Left hindlimb (tissue), 1 donor: ENCODE measurements around the gene PKP3.
"Not testable (repeated sequence)": the region's sequence is repeated elsewhere in the genome, so short reads cannot be mapped to it uniquely, and the experiment has no call there.

Experiments
- DNase-seq: peaks from one replicate; pipeline ENCODE4 v3.0.0-alpha.2; 2018

The PKP3 gene

DNA sequence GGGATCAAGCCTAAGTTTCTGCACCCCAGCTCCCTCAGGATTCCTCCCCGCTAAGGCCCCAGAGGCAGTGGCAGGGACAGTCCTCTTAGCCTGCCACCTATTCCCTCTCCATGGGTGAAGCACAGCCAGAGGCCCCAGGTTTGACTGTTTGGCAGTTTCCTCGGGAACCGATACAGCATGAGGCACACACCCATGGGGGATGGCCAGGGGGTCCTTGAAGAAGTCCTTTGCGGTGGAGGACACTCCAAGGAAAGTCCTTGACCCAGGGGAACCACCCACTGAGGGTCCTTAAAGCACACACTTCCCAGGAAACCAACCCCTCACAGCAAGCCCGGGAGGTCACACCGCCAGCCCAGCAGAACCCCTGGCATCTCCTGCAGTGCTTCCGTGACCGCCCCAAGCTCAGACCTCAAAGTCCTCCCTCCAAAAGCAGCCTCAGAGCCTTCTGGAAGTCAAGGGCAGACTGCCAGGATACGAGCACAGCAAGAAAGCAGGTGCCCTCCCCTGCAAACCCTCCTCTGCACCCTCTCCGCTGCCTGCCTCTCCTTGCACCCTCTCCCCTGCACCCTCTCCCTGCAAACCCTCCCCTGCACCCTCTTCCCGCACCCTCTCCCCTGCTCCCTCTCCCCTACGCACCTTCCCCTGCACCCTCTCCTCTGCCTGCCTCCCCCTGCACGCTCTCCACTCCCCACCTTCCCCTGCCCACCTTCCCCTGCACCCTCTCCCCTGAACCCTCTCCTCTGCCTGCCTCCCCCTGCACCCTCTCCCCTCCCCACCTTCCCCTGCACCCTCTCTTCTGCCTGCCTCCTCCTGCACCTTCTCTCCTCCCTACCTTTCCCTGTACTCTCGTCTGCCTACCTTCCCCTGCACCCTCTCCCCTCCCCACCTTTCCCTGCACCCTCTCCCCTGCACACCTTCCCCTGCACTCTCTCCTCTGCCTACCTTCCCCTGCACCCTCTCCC, 19.4 kb downstream of the PKP3 start:
- no peak for DNase-seq

DNA sequence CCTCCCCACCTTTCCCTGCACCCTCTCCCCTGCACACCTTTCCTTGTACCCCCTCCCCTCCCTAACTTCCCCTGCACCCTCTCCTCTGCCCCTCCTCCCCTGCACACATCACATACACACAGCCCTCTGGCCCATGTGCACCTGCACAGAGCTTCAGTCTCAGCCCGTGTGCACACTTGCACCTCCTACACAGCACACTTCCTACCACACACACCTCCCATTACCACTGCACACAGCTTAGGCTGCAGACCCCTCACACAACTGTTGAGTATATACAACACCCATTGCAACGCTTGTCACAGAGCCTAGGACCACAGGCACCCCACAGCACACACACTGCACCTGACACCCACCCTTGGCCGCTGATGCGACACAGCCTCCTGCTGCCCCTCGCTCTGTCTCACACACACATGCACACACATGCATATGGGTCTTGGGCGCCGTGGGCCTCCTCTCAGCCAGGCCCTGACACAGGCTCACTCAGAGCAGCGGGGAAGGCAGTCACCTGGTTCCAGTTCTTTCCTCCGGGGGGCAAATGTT, 20.4 kb downstream of the PKP3 start:
- no peak for DNase-seq

DNA sequence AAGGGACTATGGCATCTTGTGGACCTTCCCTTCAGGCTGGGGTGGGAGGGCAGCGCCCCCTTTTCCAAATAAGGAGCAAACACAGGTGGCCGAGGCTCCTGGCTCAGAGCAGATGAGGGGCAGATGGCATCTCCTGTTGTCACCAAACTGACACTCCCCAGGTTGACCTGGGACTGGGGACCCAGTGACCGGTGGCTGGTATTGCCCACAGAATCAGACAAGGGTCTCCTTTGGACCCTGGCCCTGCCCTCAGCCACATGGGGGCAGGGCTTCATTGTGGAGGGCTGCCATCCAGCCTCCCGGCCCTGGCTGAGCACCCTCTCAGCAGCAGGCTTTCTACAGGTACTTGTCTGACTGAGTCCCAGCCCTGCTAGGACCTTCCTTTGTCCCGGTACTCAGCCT, 21.6 kb downstream of the PKP3 start:
- DNase-seq = no peak

DNA sequence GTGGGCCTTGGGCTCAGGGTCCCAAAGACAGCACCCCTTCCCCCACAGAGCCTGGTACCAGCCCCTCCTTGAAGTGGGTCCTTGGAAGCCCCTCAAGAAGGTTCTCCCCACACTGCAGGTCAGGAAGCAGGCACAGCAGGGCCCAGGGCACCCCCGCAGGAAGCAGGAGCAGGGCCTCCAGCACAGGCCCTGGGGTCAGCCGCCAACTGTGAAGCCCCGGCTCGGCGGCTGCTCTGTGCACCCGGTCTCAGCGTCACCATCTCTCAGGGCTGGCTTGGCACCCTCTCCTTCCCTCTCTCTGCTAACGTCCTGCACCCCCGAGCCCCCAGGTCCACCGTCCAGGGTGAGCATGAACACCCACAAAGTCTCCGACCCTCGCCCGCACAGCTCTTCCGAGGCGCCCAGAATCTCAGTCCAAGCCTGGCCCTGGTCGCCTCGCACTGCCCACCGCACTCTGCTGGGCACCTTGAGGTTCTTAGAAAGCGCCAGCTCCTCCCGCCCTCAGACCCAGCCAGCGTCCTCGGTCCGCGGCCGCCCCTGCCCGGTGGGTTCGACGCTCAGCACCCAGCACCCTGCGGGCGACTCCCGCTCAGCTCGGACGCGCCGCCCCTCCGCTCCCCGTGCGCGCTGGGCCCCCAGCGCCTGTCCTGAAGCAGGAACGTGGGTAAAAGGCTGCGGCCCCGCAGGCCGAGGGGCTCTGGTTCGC, 22.2 kb downstream of the PKP3 start:
- DNase-seq = no peak

DNA sequence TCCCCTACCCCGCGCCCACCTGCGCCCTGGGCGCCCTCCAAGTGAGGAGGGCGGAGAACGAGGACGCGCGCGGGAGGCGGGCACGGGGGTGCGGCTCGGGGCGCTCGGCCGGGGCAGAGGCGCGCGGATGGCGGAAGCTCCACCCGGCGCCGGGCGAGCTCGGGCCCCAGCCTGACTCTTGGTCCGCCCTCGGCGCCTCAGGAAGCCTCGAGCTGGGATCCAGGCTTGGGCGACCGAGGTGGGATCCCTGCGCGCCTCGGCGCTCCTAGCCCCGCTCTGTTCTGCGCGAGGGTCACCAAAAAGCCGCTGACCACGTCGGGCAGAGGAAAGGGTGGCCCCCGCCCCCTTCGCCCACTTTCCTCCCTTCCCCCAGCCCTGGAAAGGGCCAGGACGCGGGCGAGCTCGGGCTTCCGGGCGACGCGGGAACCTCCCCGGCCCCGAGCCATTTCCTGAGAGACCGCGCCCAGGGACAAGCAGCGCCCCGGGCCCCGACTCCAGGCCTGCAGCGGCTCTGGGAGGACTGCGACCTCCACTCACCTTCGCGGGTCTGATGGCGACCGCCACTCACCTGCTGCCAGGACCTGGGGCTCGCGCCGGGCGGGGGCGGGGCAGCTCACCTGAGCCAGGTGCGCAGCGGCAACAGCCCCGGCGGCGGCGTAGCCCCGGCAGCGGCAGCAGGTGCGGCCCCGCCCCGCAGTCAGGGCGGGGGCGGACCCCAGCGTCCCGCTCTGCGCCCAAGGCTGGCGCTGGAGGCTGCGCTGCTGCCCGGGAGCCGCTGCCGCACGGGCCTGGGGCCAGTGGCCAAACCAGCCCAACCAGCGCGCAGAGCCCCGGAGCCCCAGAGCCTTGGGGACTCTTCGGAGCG, 23.0 kb downstream of the PKP3 start:
- no peak for DNase-seq

DNA sequence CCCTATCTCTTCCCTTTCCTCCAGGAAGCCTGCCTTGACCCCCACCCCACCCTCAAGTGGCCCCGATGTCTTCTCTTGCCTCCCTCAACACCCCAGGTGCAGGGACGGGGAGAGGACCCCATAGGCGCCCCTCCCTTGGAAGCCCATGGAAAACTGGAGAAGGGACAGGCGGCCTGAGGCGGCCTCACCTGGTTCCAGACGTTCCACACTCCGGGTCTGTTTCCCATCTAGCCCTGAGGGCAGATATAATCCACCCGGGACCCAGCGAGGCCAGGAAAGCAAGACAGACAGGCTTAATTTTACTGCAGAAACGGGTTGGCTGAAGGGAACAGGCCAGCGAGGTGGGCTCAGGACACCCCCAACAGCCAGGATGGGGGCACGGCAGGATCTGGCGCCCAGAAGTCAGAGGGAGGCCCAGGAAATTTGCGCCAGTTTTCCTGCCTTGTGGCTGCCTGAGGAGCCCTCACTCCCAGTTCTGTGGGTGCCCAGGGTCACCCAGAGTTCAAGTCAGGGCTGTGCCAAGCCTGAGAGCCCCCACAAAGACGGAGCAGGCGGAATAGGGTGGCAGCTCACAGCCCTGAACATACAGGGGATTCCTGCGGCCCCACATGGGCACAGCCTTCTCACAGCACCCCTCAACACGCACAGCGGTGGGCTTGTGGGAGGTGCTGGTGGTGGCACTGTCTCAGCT, 23.8 kb downstream of the PKP3 start:
- no peak for DNase-seq

DNA sequence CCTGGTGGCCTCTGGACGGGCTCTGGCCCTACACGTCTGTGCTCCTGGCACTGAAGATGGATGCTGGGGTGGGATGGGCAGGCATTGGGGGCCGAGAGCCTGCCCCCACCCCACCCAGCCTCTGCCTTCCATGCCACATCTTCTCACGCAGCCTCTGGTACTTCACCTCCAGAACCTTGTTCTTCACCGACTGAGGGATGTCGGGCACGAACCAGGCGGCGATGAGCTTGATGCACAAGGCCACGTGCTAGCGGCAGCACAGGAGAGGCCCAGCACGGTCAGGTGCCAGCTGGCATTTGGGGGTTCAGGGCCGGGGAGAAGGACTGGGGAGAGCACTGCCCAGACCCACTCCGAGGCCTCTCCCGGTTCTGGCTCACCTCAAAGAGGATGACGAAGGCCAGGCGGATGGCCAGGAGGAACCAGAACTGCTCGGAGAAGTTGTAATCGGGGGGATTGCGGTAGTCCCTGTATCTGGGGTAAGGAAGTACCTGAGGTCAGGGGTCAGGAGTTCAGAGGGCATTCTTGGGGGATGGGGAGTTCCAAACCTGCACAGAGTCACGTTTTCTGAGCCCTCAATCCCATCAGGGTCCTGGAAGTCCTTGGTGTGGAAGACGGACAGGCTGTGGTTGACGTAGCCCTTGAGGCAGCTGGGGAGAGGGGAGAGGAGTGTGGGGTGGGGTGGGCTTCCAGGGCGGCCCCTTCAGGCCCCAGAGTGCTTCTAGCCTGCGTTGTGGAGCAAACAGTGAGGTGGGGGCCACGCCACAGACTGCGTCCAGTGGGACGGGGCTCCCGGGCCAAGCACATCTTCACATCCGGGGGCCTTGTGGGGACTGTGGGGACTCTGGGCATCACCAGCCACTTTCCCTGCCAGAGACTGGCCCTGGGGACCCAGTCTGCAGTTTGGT, 24.6 kb downstream of the PKP3 start:
- no peak for DNase-seq

DNA sequence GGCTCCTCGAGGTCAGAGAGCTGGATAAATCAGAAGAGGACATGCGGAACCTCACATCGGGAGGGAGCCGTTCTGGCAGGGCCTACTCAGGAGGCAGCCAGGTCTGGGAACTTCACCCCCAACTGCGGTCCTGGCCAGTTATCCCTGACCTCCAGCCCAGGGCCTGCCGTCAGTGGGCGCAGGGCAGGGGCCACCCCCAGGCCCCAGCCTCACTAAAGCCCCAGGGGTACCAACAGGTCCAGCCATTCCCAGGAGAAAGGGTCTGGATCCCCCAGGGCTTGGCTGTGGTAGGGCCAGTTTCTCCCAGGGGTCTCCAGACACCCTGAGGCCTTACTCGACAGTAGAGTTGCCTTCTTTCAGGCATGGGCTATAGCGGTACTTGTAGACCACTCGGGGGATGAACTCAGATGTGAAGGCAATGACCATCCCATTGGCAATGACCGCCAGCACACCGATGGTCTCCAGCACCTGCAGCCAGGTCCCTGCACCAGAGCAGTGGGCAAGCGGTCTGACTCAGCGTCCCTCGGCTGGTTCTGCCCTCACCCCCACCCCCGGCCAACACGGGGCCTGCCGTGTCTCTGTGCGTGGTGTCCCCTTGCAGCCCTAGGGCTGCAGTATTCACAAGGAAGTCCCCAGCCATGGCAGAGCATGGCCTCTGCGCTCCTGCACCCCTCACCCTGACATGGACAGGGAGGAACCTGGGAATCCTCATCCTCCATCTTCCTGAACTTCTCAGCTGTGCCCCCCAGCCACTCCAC, 25.4 kb downstream of the PKP3 start:
- no peak for DNase-seq

DNA sequence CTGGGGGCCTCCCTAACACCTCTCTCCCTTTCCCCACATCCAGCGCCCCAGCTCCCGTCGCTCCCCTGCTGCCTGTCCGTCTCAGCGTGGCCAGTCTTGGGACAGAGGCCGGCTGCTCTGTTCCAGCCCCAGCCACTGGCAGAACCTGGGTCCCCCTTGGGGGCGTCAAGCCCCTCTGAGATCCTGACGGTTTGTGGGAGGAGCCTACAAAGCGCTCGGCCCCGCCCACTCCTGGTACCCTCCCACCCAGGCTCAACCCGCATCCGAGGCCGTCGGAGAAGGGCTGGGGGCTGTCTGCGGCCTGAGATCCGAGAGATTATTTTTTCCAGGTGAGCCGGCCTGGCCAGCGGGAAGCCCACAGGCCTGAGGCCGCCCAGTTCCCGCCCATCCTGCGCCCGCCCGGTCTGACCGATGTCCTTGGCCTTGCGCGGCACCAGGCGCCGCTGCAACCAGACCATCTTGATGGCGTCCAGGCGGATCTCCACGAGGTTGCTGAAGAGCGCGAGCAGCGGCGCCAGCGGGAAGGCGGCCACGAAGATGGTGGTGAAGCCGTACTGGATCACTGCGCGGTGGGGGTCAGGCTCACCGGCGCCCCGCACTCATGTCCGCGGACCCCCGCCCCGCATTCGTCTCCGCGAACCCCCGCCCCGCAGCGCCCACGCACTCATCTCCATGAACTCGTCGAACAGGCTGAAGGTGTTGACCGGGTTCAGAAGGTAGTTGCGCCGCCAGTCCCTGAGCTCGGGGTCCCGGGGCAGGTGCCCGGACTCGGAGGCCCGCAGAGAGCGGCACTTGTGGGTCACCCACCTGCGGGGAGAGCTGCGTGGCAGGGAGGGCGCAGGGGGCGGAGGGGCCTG, 26.3 kb downstream of the PKP3 start:
- DNase-seq = peak; percentile 28

DNA sequence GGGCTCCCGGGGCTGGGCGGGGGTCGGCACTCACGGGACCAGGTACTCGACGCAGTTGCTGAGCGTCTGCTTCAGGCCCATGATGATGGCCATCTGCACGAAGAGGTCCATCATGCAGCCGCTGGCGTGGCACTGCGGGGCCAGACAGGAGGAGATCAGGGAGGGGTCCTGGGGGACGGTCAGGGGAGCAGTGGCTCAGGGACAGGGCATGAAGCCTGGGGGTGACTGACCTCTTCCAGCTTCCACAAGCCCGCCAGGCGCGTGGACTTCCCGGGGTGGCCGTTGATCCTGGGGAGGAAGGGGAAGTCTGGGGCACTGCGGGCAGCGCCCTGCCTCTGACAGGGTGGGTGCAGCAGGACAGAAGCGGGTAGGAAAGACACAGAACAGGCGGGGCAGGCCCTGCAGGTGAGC, 26.9 kb downstream of the PKP3 start:
- DNase-seq = no peak

DNA sequence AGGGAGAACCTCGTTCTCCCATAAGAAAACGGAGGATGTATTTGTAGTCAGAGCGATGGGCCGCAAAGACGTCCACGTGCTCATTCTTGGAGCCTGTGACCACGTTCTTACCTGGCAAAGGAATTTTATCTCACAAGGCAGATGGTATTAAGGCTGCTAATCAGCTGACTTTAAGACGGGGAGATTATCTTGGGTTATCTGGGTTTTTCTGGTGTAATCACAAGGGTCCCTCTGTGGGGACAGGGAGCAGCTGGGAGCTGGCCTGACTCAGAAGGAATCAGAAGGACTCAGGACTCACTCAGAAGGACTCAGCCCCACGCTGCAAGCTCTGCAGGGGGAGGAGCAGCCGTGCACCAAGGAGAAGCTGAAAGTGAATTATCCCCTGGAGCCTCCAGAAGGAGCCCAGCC, 28.2 kb downstream of the PKP3 start:
- DNase-seq = peak; percentile 27

DNA sequence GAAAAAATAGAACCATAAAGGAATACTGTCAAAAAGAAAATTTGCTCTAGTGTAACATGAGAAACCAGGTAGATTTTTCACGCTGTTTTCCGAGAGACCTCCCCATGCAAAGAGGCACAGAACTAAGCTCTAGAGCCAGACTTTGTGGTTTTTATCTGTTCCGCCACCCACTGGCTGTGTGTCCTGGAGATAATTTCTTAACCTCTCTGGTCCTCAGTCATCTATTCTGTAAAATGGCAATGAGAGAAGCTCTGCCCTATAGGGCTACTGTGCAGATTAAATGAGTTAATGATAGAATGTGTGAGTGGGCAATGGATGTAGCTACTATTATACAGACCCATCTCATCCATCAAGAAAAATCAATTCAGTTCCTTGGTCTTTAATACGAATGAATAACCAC, 30.2 kb downstream of the PKP3 start:
- DNase-seq = no peak

DNA sequence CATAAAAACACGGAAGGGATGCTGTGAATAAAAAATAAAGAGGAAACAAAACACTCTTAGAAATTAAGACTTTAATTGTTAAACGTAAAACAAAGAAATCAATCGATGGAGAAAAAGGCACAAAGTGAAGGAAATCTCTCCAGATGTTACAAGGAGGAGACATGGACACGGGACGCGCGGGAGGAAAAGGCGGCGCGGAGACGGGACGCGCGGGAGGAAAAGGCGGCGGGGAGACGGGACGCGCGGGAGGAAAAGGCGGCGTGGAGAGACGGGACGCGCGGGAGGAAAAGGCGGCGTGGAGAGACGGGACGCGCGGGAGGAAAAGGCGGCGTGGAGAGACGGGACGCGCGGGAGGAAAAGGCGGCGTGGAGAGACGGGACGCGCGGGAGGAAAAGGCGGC, 30.8 kb downstream of the PKP3 start:
- DNase-seq = not testable (repeated sequence)

DNA sequence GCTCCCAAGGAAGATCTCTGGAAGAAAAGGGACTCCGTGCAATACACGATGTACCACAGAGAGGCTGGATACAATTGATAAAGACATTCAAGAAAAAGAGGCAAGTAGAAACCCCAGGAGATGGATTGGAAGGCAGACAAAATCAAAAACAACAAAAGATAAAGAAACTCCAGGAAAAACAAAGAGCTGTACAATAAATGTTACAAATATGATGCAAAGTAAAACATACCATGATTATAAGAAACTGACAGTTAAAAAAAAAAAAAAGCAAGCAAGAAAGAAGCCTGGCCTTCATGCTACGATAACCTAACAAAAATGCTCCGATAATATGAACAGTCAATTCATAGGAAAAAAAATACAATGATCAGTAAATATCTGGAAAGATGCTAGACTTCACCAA, 31.3 kb downstream of the PKP3 start:
- no peak for DNase-seq

DNA sequence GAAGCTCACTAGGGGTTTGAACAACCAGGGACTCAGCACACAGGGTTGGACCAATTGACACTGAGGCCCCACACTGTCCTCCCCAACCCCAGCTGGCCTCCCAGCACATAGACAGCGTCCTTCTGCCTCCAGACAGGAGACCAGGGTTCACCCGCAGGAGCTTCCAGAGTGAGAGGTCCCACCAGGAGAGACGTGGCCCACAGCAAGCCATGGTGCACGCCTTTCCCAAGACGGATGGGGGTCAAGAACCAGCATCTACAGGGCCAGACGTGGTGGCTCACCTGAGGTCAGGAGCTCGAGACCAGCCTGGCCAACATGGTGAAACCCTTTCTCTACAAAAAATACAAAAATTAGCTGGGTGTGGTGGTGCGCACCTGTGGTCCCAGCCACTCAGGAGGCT, 32.8 kb downstream of the PKP3 start:
- no peak for DNase-seq

DNA sequence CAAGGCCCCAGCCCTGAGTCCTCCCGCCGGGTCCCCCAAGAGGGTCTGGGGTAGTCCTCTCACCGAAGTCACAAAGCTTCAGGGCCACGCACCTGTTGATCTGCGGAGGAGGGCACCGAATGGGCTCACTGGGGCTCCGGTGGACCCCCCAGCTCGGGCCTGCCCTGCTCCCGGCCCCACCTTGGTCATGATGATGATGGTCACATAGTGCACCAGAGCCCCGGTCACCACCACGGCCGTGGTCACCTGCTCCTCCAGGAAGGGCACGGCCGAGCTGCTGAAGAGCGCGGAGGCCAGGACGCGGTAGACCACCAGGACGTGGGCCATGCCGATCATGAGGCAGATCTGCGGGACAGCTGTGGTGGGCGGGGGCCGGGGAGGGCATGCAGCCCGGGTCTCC, 34.3 kb downstream of the PKP3 start:
- DNase-seq = no peak

DNA sequence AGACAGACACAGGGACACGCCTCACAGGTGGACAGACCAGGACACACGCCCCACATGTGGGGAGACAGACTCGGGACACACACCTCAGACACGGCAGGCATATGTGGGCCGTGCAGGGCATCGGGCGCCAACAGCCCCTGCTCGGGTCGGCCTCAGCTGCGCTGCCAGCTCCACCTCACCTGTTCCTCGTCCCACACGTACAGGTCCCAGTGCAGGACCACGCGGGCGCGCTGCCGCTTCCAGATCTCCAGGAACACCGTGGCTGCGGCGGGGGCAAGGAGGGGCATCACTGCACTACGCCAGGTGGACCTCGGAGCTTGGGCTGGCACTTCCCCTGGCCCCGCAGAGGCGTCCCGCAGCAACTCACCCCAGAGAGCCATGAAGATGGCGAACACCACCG, 35.4 kb downstream of the PKP3 start:
- no peak for DNase-seq

DNA sequence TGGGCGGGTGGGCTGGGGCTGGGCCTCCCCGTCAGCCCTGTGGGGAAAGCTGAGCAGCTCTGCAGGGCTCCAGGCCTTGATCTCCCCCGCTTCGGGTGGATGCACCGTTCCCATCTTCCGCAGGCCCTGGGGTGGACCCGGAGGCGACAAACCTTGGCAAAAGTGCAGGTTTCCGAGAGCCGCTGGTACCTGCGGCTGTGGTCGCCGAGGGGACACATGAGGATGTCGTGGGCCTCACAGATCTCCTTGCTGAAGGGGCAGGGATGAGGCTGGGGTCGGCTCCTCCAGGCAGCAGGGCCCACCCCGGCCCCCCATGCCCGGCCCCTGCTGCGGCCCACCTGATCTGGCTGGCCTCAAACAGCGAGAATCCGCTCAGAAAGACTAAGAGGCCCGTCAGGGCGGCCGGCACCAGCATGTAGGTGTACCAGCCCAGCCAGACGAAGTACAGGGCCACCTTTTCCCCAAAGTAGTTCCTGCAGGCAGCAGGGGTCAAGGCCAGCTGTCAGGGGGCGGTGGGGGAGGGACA, 36.0 kb downstream of the PKP3 start:
- DNase-seq = peak; percentile 14

DNA sequence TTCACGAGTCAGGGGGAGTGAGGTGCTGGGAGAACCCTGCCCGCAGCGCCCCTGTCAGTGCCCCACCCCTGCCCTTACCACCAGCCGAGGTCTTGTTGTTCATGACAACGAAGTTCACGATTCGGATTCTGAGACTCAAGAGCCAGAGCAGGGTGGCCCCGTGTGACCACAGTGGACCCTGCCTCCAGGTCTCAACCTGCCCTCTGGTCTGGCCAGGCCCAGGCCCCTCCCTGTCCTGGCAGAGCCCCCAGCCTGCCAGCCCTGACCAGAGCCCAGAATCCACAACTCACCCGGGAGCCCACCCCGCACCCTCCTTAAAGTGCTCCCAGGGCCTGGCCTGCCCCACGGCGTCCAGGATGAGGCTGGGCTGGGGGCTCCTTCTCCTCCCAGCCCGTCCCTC, 37.9 kb downstream of the PKP3 start:
- DNase-seq = no peak
